ENCODE measurements around the gene ODF2. TPM values are rescaled to one million over a fixed set of nuclear protein-coding genes. Genes with fewer than 3 reads are reported as not detected.

Gene ODF2
- total and polyA plus RNA-seq, 10 of the 15 experiments (the other 5 are each of a cell fraction or from before 2014, with no cell fraction given): 8.7 to 65.1 (median 38.5) TPM

DNA sequence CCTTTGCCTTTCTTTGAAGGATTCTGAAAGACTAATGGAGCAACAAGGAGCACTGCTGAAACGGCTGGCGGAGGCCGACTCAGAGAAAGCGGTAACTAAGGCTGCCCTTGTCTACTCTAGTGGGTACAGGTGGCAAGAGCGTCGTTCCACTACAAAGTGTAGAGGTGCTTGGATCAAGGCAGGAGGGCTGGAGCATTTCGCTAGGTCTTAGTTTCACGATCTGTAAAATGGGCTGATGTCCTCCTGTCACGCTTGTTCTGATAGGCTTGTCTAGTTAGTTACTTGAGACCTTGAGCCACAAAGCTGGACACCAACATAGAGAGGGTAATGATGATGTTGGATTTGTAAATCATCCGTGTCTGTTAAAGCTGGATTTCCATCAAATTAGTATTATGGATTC is 25.8 kb downstream of the ODF2 start (continued):
- TF ChIP-seq MTA3 (IDR thresholded peaks at IDR 0.05; ENCODE audit: borderline replicate concordance, low read length): no peak

DNA sequence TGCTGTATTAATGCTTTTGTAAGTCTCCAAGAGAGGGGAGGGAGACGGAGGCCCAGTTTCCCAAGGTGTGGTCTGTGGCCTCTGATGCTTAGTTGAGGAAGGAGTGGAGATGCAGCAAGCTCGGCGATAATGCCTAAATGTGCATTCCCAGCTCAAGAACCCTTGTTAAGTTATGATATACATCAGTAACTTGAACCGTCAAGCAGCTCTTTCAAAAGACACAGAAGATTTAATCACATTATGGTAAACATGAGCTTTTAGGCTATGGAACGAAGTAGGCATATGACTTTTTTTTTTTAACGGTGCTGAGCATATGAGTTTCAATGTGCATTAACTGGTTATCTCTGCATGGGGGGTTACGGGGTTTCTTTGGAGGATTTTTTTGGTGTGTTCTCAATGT is 26.4 kb downstream of the ODF2 start:
- H3K27ac ChIP-seq (ENCODE audit: control insufficient read depth, insufficient read depth): no peak overlapping the region
- CTCF ChIA-PET: interaction anchor here (1.5 kb wide), 1 partner anchor 35 kb away, joined by 3 read pairs; no protein-coding TSS in a partner anchor
- H3K36me3 ChIP-seq (ENCODE audit: control insufficient read depth in 2 of 2, insufficient read depth in 2 of 2, low read length in 1 of 2): peaks cover 33 to 38% of the 10 kb centered on the region in 2 experiments; a peak in 3 of 4 replicates
- H3K27me3 ChIP-seq (replicated peaks in 1 of 2; ENCODE audit: control insufficient read depth in 2 of 2, insufficient read depth in 2 of 2, low read length in 1 of 2): no peaks in the 10 kb centered on the region
- SMC1A ChIA-PET (ENCODE audit: uncharacterized antibody, unreplicated experiment): no interaction called here
- no peak overlapping the region for H3K4me2 ChIP-seq (ENCODE audit: control insufficient read depth, insufficient read depth)
- no peaks in the 10 kb centered on the region for H3K79me2 ChIP-seq (ENCODE audit: control insufficient read depth, insufficient read depth, low read length)
- no peaks in the 10 kb centered on the region for H4K20me1 ChIP-seq (ENCODE audit: control insufficient read depth, insufficient read depth)
- POLR2A ChIA-PET: interaction anchor here (0.6 kb wide), 1 partner anchor 64 kb away, joined by 4 read pairs; no protein-coding TSS in a partner anchor
- no peak overlapping the region for H3K4me3 ChIP-seq
- RAD21 ChIA-PET (ENCODE audit: unreplicated experiment): interaction anchor here (1.3 kb wide), 1 partner anchor 143 kb away, joined by 4 read pairs; no protein-coding TSS in a partner anchor
- ATAC-seq (no peak), FAIRE-seq (no peak), DNase-seq (ENCODE audit: low read depth, low spot score) (no peak)
- in situ Hi-C loops (cut with MboI) (no loop called here), intact Hi-C loops (cut with micrococcal nuclease; ENCODE audit: unreplicated experiment) (no loop called here)
- no peak overlapping the region for H2AFZ ChIP-seq (ENCODE audit: control insufficient read depth, low read depth, low read length)
- WGBS (ENCODE audit: insufficient coverage, insufficient replicate concordance, low lambda C conversion rate, missing lambda C conversion rate): 97% methylated on average over 7 of the region's 7 CpGs
- no peaks in the 10 kb centered on the region for H3K4me1 ChIP-seq (ENCODE audit: control insufficient read depth, insufficient read depth, low read length)
- H3K9ac ChIP-seq (ENCODE audit: control insufficient read depth, insufficient read depth, low read length): no peak overlapping the region
- H3K9me3 ChIP-seq (replicated peaks; ENCODE audit: control insufficient read depth, insufficient read depth, low read length): no peaks in the 10 kb centered on the region
- TF ChIP-seq, protein P1, sequence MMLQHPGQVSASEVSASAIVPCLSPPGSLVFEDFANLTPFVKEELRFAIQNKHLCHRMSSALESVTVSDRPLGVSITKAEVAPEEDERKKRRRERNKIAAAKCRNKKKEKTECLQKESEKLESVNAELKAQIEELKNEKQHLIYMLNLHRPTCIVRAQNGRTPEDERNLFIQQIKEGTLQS (IDR thresholded peaks at IDR 0.05; ENCODE audit: borderline replicate concordance, extremely low read depth, low read depth, low read length): no peak
- TF ChIP-seq, protein P2, sequence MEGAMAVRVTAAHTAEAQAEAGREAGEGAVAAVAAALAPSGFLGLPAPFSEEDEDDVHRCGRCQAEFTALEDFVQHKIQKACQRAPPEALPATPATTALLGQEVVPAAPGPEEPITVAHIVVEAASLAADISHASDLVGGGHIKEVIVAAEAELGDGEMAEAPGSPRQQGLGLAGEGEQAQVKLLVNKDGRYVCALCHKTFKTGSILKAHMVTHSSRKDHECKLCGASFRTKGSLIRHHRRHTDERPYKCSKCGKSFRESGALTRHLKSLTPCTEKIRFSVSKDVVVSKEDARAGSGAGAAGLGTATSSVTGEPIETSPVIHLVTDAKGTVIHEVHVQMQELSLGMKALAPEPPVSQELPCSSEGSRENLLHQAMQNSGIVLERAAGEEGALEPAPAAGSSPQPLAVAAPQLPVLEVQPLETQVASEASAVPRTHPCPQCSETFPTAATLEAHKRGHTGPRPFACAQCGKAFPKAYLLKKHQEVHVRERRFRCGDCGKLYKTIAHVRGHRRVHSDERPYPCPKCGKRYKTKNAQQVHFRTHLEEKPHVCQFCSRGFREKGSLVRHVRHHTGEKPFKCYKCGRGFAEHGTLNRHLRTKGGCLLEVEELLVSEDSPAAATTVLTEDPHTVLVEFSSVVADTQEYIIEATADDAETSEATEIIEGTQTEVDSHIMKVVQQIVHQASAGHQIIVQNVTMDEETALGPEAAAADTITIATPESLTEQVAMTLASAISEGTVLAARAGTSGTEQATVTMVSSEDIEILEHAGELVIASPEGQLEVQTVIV (IDR thresholded peaks at IDR 0.05; ENCODE audit: borderline replicate concordance, partially characterized antibody): no peak
- TF ChIP-seq RELA (IDR thresholded peaks at IDR 0.05; ENCODE audit: borderline replicate concordance, partially characterized antibody) (no peak), ZNF274 (IDR thresholded peaks at IDR 0.05; ENCODE audit: insufficient read depth, insufficient read length) (no peak), SUZ12 (IDR thresholded peaks at IDR 0.05; ENCODE audit: unreplicated experiment) (no peak), ZNF24 (IDR thresholded peaks at IDR 0.05) (no peak), HCFC1 (IDR thresholded peaks at IDR 0.05; ENCODE audit: low read length) (no peak), FOXK2 (IDR thresholded peaks at IDR 0.05) (no peak), ATF7 (IDR thresholded peaks at IDR 0.05; ENCODE audit: low read depth) (no peak), HDAC6 (IDR thresholded peaks at IDR 0.05; ENCODE audit: unreplicated experiment) (no peak), SP1 (IDR thresholded peaks at IDR 0.05; ENCODE audit: low read depth, low read length) (no peak), MEF2B (IDR thresholded peaks at IDR 0.05; ENCODE audit: partially characterized antibody, poor library complexity, severe bottlenecking) (no peak)
- TF ChIP-seq, protein P3, sequence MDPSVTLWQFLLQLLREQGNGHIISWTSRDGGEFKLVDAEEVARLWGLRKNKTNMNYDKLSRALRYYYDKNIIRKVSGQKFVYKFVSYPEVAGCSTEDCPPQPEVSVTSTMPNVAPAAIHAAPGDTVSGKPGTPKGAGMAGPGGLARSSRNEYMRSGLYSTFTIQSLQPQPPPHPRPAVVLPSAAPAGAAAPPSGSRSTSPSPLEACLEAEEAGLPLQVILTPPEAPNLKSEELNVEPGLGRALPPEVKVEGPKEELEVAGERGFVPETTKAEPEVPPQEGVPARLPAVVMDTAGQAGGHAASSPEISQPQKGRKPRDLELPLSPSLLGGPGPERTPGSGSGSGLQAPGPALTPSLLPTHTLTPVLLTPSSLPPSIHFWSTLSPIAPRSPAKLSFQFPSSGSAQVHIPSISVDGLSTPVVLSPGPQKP (IDR thresholded peaks at IDR 0.05; ENCODE audit: low read depth, low read length): no peak
- TF ChIP-seq, protein P4, sequence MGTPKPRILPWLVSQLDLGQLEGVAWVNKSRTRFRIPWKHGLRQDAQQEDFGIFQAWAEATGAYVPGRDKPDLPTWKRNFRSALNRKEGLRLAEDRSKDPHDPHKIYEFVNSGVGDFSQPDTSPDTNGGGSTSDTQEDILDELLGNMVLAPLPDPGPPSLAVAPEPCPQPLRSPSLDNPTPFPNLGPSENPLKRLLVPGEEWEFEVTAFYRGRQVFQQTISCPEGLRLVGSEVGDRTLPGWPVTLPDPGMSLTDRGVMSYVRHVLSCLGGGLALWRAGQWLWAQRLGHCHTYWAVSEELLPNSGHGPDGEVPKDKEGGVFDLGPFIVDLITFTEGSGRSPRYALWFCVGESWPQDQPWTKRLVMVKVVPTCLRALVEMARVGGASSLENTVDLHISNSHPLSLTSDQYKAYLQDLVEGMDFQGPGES (IDR thresholded peaks at IDR 0.05): no peak
- TF ChIP-seq, protein P5, sequence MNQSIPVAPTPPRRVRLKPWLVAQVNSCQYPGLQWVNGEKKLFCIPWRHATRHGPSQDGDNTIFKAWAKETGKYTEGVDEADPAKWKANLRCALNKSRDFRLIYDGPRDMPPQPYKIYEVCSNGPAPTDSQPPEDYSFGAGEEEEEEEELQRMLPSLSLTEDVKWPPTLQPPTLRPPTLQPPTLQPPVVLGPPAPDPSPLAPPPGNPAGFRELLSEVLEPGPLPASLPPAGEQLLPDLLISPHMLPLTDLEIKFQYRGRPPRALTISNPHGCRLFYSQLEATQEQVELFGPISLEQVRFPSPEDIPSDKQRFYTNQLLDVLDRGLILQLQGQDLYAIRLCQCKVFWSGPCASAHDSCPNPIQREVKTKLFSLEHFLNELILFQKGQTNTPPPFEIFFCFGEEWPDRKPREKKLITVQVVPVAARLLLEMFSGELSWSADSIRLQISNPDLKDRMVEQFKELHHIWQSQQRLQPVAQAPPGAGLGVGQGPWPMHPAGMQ (IDR thresholded peaks at IDR 0.05; ENCODE audit: borderline replicate concordance): no peak
- BruUV-seq (replicated peaks): no TSS peak
